ENCODE measurements around the gene RAB11FIP5. TPM values are rescaled to one million over a fixed set of nuclear protein-coding genes. Genes with fewer than 3 reads are reported as not detected.

Gene RAB11FIP5
- total and polyA plus RNA-seq, 10 of the 15 experiments (the other 5 are each of a cell fraction or from before 2014, with no cell fraction given): 0.03 to 0.20 (median 0.06) TPM; not detected in 6

GRCh38 chr2:73133566-73134197 lies 20.9 kb upstream of the RAB11FIP5 start:
- Histone ChIP-seq H2AFZ (ENCODE audit: control insufficient read depth, low read depth, low read length) (no peak overlapping the region), H3K9ac (ENCODE audit: control insufficient read depth, insufficient read depth, low read length) (no peak overlapping the region), H3K4me1 (ENCODE audit: control insufficient read depth, insufficient read depth, low read length) (no peaks in the 10 kb centered on the region), H3K79me2 (ENCODE audit: control insufficient read depth, insufficient read depth, low read length) (no peaks in the 10 kb centered on the region), H3K4me3 (no peak overlapping the region), H3K27ac (ENCODE audit: control insufficient read depth, insufficient read depth) (no peak overlapping the region), H3K36me3 (ENCODE audit: control insufficient read depth in 2 of 2, insufficient read depth in 2 of 2, low read length in 1 of 2) (no peaks in the 10 kb centered on the region), H3K9me3 (replicated peaks; ENCODE audit: control insufficient read depth, insufficient read depth, low read length) (no peaks in the 10 kb centered on the region), H4K20me1 (ENCODE audit: control insufficient read depth, insufficient read depth) (no peaks in the 10 kb centered on the region), H3K27me3 (replicated peaks in 1 of 2; ENCODE audit: control insufficient read depth in 2 of 2, insufficient read depth in 2 of 2, low read length in 1 of 2) (peaks cover 0 to 1% of the 10 kb centered on the region in 2 experiments; a peak in 1 of 4 replicates), H3K4me2 (ENCODE audit: control insufficient read depth, insufficient read depth) (no peak overlapping the region)
- in situ Hi-C loops (cut with MboI): no loop called here
- FAIRE-seq: no peak
- no peak for ATAC-seq
- no peak for DNase-seq (ENCODE audit: low read depth, low spot score)
- RAD21 ChIA-PET (ENCODE audit: unreplicated experiment): no interaction called here
- intact Hi-C loops (cut with micrococcal nuclease; ENCODE audit: unreplicated experiment): no loop called here
- CTCF ChIA-PET: no interaction called here
- TF ChIP-seq CEBPZ (IDR thresholded peaks at IDR 0.05; ENCODE audit: low read depth, low read length) (no peak), TCF12 (IDR thresholded peaks at IDR 0.05; ENCODE audit: low read depth, low read length) (no peak), ZNF622 (IDR thresholded peaks at IDR 0.05) (no peak)
- SMC1A ChIA-PET (ENCODE audit: uncharacterized antibody, unreplicated experiment): no interaction called here
- POLR2A ChIA-PET: no interaction called here
- 8% methylated on average over 3 of the region's 4 CpGs for WGBS (ENCODE audit: insufficient coverage, insufficient replicate concordance, low lambda C conversion rate, missing lambda C conversion rate)
- BruUV-seq (replicated peaks): no TSS peak

GRCh38 chr2:73131807-73132206 lies 19.1 kb upstream of the RAB11FIP5 start:
- Histone ChIP-seq H3K9me3 (replicated peaks; ENCODE audit: control insufficient read depth, insufficient read depth, low read length) (no peaks in the 10 kb centered on the region), H3K4me3 (no peak overlapping the region), H3K36me3 (ENCODE audit: control insufficient read depth in 2 of 2, insufficient read depth in 2 of 2, low read length in 1 of 2) (no peaks in the 10 kb centered on the region), H3K4me1 (ENCODE audit: control insufficient read depth, insufficient read depth, low read length) (no peaks in the 10 kb centered on the region), H4K20me1 (ENCODE audit: control insufficient read depth, insufficient read depth) (no peaks in the 10 kb centered on the region), H3K9ac (ENCODE audit: control insufficient read depth, insufficient read depth, low read length) (no peak overlapping the region), H3K4me2 (ENCODE audit: control insufficient read depth, insufficient read depth) (no peak overlapping the region), H3K27me3 (replicated peaks in 1 of 2; ENCODE audit: control insufficient read depth in 2 of 2, insufficient read depth in 2 of 2, low read length in 1 of 2) (peaks cover 0 to 1% of the 10 kb centered on the region in 2 experiments; a peak in 1 of 4 replicates), H3K79me2 (ENCODE audit: control insufficient read depth, insufficient read depth, low read length) (no peaks in the 10 kb centered on the region), H2AFZ (ENCODE audit: control insufficient read depth, low read depth, low read length) (no peak overlapping the region), H3K27ac (ENCODE audit: control insufficient read depth, insufficient read depth) (no peak overlapping the region)
- BruUV-seq (replicated peaks): no TSS peak
- DNase-seq (ENCODE audit: low read depth, low spot score) (no peak), ATAC-seq (no peak), FAIRE-seq (no peak)
- WGBS (ENCODE audit: insufficient coverage, insufficient replicate concordance, low lambda C conversion rate, missing lambda C conversion rate): 67% methylated on average over 2 of the region's 3 CpGs
- ChIA-PET POLR2A (no interaction called here), RAD21 (ENCODE audit: unreplicated experiment) (no interaction called here), SMC1A (ENCODE audit: uncharacterized antibody, unreplicated experiment) (no interaction called here), CTCF (interaction anchor here (0.6 to 0.9 kb wide), 3 partner anchors 45 to 411 kb away, joined by 3 read pairs; no protein-coding TSS in a partner anchor)
- intact Hi-C loops (cut with micrococcal nuclease; ENCODE audit: unreplicated experiment): no loop called here
- no peak for TF ChIP-seq FOXM1 (IDR thresholded peaks at IDR 0.05; ENCODE audit: low read depth, low read length)
- in situ Hi-C loops (cut with MboI): no loop called here
